B cell (primary cell): ENCODE measurements around the gene CCDC85C. TPM values are rescaled to one million over a fixed set of nuclear protein-coding genes. Genes with fewer than 3 reads are reported as not detected.

Experiments used
- ATAC-seq: fragments of 200-7000 bp; cut with Tn5 transposase; one replicate; pipeline ENCODE4 v1.10.0; 2021; ENCODE audit warnings: low read depth, mild to moderate bottlenecking, moderate number of reproducible peaks, moderate library complexity
- CTCF ChIA-PET: fragments of 350-600 bp; sonication (Branson Sonifier 250); formaldehyde crosslinking; loops from one replicate; lab custom pipeline; 2021; ENCODE audit warnings: antibody characterized with exemption, inconsistent platforms; lab: Charles Lee
- POLR2A ChIA-PET: fragments of 350-600 bp; sonication (Branson Sonifier 250); formaldehyde crosslinking; loops from one replicate; lab custom pipeline; 2021; ENCODE audit warnings: antibody characterized with exemption; lab: Charles Lee
- DNase-seq: peaks from one replicate; pipeline ENCODE4 v3.0.0; 2013
- H2AFZ ChIP-seq: 2 replicates; pipeline ENCODE4 v1.6.1; 2012; ENCODE audit warnings: mild to moderate bottlenecking, low read depth, low read length; ENCODE audit not compliant: insufficient read depth, poor library complexity, severe bottlenecking
- H3K27ac ChIP-seq, 2 donors: 1 replicate in 1 of 2; 2 replicates in 1 of 2; pipeline ENCODE4 v1.5.1; 2012 to 2013; ENCODE audit warnings: low read length in 2 of 2, mild to moderate bottlenecking in 2 of 2, moderate library complexity in 1 of 2
- H3K27me3 ChIP-seq, 4 experiments: fragments of 200-600 bp in 1 of 4; sonication (generic) in 1 of 4; replicated peaks in 1 of 4; 1 replicate in 2 of 4; 2 replicates in 2 of 4; pipeline versions ENCODE4 v1.6.1 to v1.7.0; 2013 to 2016; ENCODE audit warnings: low read length in 3 of 4, mild to moderate bottlenecking in 2 of 4, mixed read lengths in 1 of 4, moderate library complexity in 1 of 4; ENCODE audit not compliant: insufficient read depth in 4 of 4, control insufficient read depth in 3 of 4; ENCODE audit errors: control extremely low read depth in 1 of 4
- H3K36me3 ChIP-seq, 2 experiments: replicated peaks in 1 of 2; 1 replicate in 1 of 2; 2 replicates in 1 of 2; pipeline versions ENCODE4 v1.6.1 to v1.7.1; 2013; ENCODE audit warnings: low read length in 1 of 2; ENCODE audit not compliant: insufficient read depth in 2 of 2, control insufficient read depth in 1 of 2; ENCODE audit errors: control extremely low read depth in 1 of 2, extremely low read depth in 1 of 2
- H3K4me1 ChIP-seq, 2 donors: fragments of 200-600 bp in 1 of 2; sonication (generic) in 1 of 2; 1 replicate in 1 of 2; 2 replicates in 1 of 2; pipeline versions ENCODE4 v1.5.1 to v1.6.1; 2013 to 2017; ENCODE audit warnings: low read length in 2 of 2; ENCODE audit not compliant: control insufficient read depth in 2 of 2, insufficient read depth in 2 of 2
- H3K4me2 ChIP-seq: replicated peaks from 2 replicates; pipeline ENCODE3; 2012; ENCODE audit warnings: mild to moderate bottlenecking, low read depth, low read length; ENCODE audit not compliant: poor library complexity, severe bottlenecking
- H3K4me3 ChIP-seq, 5 experiments: fragments of 200-600 bp in 1 of 5; sonication (generic) in 1 of 5; 1 replicate in 3 of 5; 2 replicates in 2 of 5; pipeline versions ENCODE4 v1.5.1 to v1.7.0; 2011 to 2016; ENCODE audit warnings: low read length in 4 of 5, mild to moderate bottlenecking in 4 of 5, low read depth in 2 of 5, control low read depth in 1 of 5, moderate library complexity in 1 of 5; ENCODE audit not compliant: insufficient read depth in 1 of 5; ENCODE audit errors: control extremely low read depth in 1 of 5, extremely low read depth in 1 of 5
- H3K79me2 ChIP-seq: fragments of 200-600 bp; sonication (generic); one replicate; pipeline ENCODE4 v1.6.0; 2016; ENCODE audit warnings: low read length; ENCODE audit not compliant: control insufficient read depth, insufficient read depth
- H3K9ac ChIP-seq: fragments of 200-600 bp; sonication (generic); 2 replicates; pipeline ENCODE4 v1.6.1; 2017; ENCODE audit warnings: mild to moderate bottlenecking, low read length, moderate library complexity
- H3K9me3 ChIP-seq, 3 donors: one replicate each; pipeline versions ENCODE4 v1.6.1 to v1.7.1; 2013; ENCODE audit warnings: low read length in 2 of 3; ENCODE audit not compliant: control insufficient read depth in 2 of 3, insufficient read depth in 1 of 3; ENCODE audit errors: control extremely low read depth in 1 of 3
- H4K20me1 ChIP-seq: 2 replicates; pipeline ENCODE4 v1.6.0; 2012; ENCODE audit warnings: mild to moderate bottlenecking, low read length; ENCODE audit not compliant: insufficient read depth, control insufficient read depth, poor library complexity, severe bottlenecking
- H3K27ac Mint-ChIP-seq: one replicate; pipeline ENCODE4 v1.8.0; 2021; ENCODE audit warnings: mixed read lengths
- H3K27me3 Mint-ChIP-seq: one replicate; pipeline ENCODE4 v1.8.0; 2021; ENCODE audit warnings: mixed read lengths
- H3K4me1 Mint-ChIP-seq: one replicate; pipeline ENCODE4 v1.8.0; 2021; ENCODE audit warnings: mixed read lengths
- H3K4me3 Mint-ChIP-seq: one replicate; pipeline ENCODE4 v1.8.0; 2021; ENCODE audit warnings: mixed read lengths
- H3K9me3 Mint-ChIP-seq: one replicate; pipeline ENCODE4 v1.8.0; 2022; ENCODE audit warnings: mixed read lengths; ENCODE audit not compliant: insufficient read depth
- EZH2 ChIP-seq: IDR thresholded peaks from 2 replicates; pipeline ENCODE4 v1.6.1; 2012; ENCODE audit warnings: borderline replicate concordance, low read depth, mild to moderate bottlenecking, moderate library complexity, low read length; ENCODE audit not compliant: insufficient read depth, poor library complexity, severe bottlenecking
- WGBS: methylation state at CpG from one replicate; pipeline ENCODE4 v1.1.5; 2013; ENCODE audit warnings: missing lambda C conversion rate; ENCODE audit not compliant: insufficient coverage; 5-methylcytosine and 5-hydroxymethylcytosine counted together
- intact Hi-C: fragments of 100-400 bp; cut with micrococcal nuclease; formaldehyde crosslinking; loops from one replicate; pipeline ENCODE4 v1.10.0; 2022
- polyA plus RNA-seq: library from polyadenylated mRNA; depleted of rRNA; stranded (reverse); fragments of >200 nt; gene quantifications from 2 replicates; pipeline ENCODE4 v1.2.3, GENCODE V29; 2012
- total RNA-seq, 2 donors: library from RNA; stranded (reverse); fragments of 120-200 nt in 1 of 2; gene quantifications; 1 replicate in 1 of 2; 2 replicates in 1 of 2; pipeline versions ENCODE4 v1.2.3 to v1.2.4, GENCODE V29; 2013 to 2022
- TF ChIP-seq, protein P1 (sequence below): fragments of 200-600 bp; IDR thresholded peaks from one replicate; pipeline ENCODE4 v1.8.0; 2022; ENCODE audit warnings: antibody characterized with exemption, mild to moderate bottlenecking

Gene CCDC85C
- total and polyA plus RNA-seq, 2 donors (not counting 1 experiment from before 2014, with no cell fraction given), result 0.52 to 2.7 TPM

DNA sequence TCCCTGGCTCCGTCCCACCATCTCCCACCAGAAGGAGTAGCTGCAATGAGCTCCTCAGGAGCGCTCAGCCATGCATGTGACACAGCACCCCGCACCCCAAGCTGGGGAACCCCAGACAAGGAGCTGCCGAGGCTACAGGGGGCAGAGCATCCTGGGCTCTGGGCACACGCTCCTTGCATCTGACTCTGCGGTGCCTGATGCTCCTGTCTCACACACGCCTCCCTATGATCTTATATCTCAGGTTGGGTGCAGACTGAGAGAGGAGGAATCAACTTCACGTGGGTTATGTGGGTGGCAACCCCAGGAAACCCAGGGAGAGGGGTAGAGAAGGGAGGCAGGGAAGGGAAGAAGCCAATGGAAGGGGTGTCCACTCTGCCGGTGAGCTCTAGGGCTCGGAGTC is 62.8 kb downstream of the CCDC85C start:
- POLR2A ChIA-PET, result no interaction called here
- Histone ChIP-seq H3K4me3 (no peak overlapping the region), H3K4me2 (no peak overlapping the region), H3K36me3 (no peaks in the 10 kb centered on the region), H2AFZ (no peak overlapping the region), H3K9me3 (no peaks in the 10 kb centered on the region), H3K79me2 (no peaks in the 10 kb centered on the region), H3K27ac (no peak overlapping the region), H4K20me1 (no peaks in the 10 kb centered on the region), H3K9ac (no peak overlapping the region), H3K27me3 (no peaks in the 10 kb centered on the region), H3K4me1 (no peaks in the 10 kb centered on the region)
- intact Hi-C loops, result no loop called here
- Mint-ChIP-seq H3K27me3 (peaks cover 9% of the 10 kb centered on the region), H3K27ac (no peak overlapping the region), H3K4me3 (no peak overlapping the region), H3K9me3 (no peaks in the 10 kb centered on the region), H3K4me1 (peaks cover 5% of the 10 kb centered on the region)
- WGBS, result 62% methylated on average over 6 of the region's 10 CpGs
- DNase-seq, result no peak
- ATAC-seq, result no peak
- TF ChIP-seq, protein P1, sequence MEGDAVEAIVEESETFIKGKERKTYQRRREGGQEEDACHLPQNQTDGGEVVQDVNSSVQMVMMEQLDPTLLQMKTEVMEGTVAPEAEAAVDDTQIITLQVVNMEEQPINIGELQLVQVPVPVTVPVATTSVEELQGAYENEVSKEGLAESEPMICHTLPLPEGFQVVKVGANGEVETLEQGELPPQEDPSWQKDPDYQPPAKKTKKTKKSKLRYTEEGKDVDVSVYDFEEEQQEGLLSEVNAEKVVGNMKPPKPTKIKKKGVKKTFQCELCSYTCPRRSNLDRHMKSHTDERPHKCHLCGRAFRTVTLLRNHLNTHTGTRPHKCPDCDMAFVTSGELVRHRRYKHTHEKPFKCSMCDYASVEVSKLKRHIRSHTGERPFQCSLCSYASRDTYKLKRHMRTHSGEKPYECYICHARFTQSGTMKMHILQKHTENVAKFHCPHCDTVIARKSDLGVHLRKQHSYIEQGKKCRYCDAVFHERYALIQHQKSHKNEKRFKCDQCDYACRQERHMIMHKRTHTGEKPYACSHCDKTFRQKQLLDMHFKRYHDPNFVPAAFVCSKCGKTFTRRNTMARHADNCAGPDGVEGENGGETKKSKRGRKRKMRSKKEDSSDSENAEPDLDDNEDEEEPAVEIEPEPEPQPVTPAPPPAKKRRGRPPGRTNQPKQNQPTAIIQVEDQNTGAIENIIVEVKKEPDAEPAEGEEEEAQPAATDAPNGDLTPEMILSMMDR, result no peak
- no peak for TF ChIP-seq EZH2
- CTCF ChIA-PET, result interaction anchor here (1.4 kb wide), 1 partner anchor 347 kb away, joined by 3 read pairs; no protein-coding TSS in a partner anchor

DNA sequence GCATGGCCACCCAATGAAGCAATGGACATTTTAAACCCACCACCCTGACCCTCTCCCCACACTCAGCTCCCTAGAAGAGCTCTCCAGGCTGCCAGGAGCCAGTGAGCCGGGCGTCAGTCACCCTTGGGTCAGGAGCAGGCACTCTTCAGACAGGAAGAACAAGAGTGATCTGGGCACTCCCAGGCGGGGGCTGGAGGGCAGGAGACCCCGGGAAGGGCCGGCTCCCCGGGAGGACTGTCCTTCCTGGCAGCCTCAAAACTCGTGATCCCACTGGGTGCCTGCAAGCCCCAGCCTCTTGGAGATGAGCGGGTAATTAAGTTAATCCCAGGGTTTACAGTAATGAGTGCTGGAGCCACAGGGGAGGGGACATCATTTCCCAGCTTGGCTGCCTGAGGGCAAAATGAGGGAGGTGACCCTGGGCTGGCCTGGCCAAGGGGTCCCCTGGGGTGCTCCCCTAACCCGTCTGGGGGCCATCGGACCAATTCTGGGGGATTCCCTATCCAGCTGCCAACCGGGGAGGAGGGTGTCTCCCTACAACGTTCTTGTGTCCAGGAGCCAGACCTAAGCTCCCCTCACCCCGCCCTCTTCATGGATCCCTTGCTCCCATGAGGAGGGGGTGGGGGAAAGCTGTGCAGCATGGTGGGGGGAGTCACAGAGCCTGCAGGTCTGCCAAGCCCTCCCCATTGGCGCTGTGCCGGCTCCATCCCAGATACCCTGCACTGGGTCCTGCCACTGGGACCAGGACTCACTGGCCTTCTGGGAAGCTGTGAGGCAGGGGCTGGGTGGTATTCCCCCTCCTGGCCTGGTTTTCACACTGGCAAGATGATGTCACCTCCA is 63.6 kb downstream of the CCDC85C start:
- no peak for TF ChIP-seq EZH2
- TF ChIP-seq, protein P1, result no peak
- H3K9me3 ChIP-seq, result no peaks in the 10 kb centered on the region
- no peaks in the 10 kb centered on the region for H3K9me3 Mint-ChIP-seq
- H3K4me3 Mint-ChIP-seq, result no peak overlapping the region
- no peaks in the 10 kb centered on the region for H4K20me1 ChIP-seq
- H3K9ac ChIP-seq, result no peak overlapping the region
- H2AFZ ChIP-seq, result no peak overlapping the region
- H3K36me3 ChIP-seq, result no peaks in the 10 kb centered on the region
- DNase-seq, result no peak
- H3K4me3 ChIP-seq, result no peak overlapping the region
- POLR2A ChIA-PET, result no interaction called here
- peaks cover 5% of the 10 kb centered on the region for H3K4me1 Mint-ChIP-seq
- 86% methylated on average over 12 of the region's 15 CpGs for WGBS
- no peak overlapping the region for H3K27ac ChIP-seq
- CTCF ChIA-PET, result interaction anchor here (1.4 kb wide), 1 partner anchor 348 kb away, joined by 3 read pairs; no protein-coding TSS in a partner anchor
- H3K79me2 ChIP-seq, result no peaks in the 10 kb centered on the region
- intact Hi-C loops, result no loop called here
- no peaks in the 10 kb centered on the region for H3K27me3 ChIP-seq
- ATAC-seq, result no peak
- no peak overlapping the region for H3K4me2 ChIP-seq
- no peak overlapping the region for H3K27ac Mint-ChIP-seq
- H3K27me3 Mint-ChIP-seq, result peaks cover 9% of the 10 kb centered on the region
- H3K4me1 ChIP-seq, result no peaks in the 10 kb centered on the region
